RCC 7860 (cell line): ENCODE measurements around the gene IKZF4.
"Not testable (repeated sequence)": the region's sequence is repeated elsewhere in the genome, so short reads cannot be mapped to it uniquely, and the experiment has no call there.

Experiments
- DNase-seq: peaks from one replicate; pipeline ENCODE4 v3.0.0-alpha.2; 2015; ENCODE audit warnings: low spot score
- FAIRE-seq: peaks from 2 replicates; lab custom pipeline; 2012; peaks lifted over from hg19 to GRCh38; lab: Jason Lieb, UNC

The IKZF4 gene

DNA sequence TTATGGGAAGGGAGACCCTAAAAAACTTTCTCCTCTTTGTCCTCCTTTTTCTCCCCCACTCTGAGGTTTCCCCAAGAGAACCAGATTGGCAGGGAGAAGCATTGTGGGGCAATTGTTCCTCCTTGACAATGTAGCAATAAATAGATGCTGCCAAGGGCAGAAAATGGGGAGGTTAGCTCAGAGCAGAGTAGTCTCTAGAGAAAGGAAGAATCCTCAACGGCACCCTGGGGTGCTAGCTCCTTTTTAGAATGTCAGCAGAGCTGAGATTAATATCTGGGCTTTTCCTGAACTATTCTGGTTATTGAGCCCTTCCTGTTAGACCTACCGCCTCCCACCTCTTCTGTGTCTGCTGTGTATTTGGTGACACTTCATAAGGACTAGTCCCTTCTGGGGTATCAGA, 16.3 kb downstream of the IKZF4 start:
- DNase-seq (no peak), FAIRE-seq (no peak)

DNA sequence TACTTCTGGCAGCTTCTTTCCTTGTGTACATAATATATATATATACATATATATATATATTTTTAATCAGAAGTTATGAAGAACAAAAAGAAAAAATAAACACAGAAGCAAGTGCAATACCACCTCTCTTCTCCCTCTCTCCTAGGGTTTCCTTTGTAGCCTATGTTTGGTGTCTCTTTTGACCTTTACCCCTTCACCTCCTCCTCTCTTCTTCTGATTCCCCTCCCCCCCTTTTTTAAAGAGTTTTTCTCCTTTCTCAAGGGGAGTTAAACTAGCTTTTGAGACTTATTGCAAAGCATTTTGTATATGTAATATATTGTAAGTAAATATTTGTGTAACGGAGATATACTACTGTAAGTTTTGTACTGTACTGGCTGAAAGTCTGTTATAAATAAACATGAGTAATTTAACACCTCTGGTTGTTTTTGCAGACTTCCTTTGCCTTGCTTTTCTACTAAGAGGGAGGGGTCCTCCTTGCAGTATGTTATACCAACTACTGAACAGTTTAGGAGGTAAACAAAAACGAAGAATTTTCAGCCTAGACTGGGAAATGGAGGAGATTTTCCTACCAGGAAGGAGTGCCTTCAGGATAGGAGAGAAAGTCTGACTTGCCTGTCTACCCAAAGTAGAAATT, 17.3 kb downstream of the IKZF4 start:
- DNase-seq (no peak), FAIRE-seq (no peak)

DNA sequence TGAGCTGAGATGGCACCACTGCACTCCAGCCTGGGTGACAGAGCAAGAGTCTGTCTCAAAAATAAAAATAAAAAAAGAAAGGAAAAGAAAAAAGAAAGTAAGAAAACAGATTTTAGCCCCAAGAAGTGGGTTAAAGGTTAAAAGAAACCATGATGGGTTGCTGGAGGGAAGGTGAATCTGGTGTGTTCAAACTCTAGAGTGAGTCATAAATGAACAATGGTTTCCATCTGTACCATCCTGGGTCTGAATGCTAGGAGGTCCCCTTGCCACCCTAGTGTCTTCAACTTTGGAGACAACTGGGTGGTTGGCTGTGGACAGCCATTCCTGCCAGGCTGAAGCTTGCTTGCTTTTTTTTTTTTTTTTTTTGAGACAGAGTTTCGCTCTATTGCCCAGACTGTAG, 19.3 kb downstream of the IKZF4 start:
- no peak for FAIRE-seq

DNA sequence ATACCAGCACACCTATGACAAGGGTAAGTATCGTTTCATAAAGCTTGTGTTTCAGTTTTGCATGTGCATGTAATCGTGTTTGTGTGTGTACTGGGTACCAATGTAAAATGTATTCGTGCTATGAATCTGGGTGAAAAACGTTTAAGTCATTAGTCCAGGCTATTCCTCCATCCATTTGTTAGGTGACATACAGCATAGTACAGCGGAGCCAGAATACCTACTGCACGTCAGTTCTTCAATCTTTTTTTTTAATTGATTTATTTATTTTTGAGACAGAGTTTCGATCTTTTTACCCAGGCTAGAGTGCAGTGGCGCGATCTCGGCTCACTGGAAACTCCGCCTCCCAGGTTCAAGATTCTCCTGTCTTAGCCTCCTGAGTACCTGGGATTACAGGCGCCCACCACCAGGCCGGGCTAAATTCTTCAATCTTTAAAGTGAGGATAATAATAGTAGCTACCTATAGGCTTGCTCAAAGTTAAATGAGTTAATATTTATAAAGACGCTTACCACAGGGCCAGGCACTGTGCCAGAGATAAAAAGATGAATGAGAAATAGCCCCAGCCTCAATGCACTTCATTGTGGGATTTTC, 20.2 kb downstream of the IKZF4 start:
- DNase-seq (no peak), FAIRE-seq (no peak)

More for the DNA sequence above, 19.3 kb downstream of the IKZF4 start:
- DNase-seq = no peak

DNA sequence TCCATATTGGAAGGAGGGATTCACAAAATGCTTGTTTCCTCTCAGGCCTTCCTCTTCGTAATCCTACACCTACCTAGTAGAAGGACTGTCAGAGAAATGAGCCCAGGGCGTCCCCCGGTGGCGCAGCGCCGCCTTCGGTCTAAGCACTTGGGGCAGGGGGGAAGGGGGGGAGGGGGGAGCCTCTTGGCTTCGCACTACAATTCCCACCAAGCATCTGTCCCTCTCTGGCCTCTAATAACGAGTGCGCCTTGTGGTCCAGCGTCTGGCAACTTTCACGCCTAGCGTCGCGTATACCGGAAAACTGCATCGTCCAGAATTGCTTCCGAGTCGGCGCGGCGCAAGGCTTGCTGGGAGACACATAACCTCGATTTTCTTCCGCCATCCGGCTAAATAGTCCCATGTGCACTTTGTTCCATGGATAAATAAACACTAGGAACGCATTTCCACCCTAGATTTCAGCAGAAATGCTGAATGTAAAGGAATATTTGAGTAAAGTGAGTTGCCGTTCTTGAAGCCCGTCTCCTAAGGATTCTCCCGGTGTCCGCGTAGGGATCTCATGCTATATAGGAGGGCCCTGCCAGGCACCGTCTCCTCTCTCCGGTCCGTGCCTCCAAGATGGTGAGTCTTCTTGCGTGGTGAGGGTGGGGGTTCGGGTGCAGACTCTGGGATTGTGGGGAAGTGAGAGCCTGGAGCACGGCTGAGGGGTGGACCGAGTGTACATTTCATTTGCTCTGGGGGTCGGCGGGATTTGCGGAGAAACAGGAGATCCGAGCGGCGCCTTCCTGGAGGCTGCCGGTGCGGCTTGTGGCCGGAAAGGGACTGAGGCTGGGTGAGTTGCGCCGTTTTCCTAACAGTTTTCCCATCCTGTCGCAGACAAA, 20.9 kb downstream of the IKZF4 start, which contains the start of gene RPS26:
Gene RPS26 (plus strand): TSS at position 367 of the 878 bp plus-strand sequence. CDS start 249 bp downstream, at position 616.
- FAIRE-seq (peak; percentile 34), DNase-seq (peak; percentile 96)

DNA sequence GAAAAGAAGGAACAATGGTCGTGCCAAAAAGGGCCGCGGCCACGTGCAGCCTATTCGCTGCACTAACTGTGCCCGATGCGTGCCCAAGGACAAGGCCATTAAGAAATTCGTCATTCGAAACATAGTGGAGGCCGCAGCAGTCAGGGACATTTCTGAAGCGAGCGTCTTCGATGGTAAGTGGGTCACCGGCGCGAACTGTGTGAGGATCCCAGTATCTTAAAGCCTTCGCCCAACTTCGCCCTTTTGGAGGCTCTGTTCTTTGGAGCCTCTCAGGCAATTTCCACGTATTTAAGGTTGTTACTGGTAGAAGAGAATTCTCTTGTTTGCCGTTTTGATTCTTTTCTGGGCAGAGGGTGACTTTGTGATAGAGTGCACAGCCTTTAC, 21.6 kb downstream of the IKZF4 start:
- FAIRE-seq, DNase-seq: not testable (repeated sequence)

DNA sequence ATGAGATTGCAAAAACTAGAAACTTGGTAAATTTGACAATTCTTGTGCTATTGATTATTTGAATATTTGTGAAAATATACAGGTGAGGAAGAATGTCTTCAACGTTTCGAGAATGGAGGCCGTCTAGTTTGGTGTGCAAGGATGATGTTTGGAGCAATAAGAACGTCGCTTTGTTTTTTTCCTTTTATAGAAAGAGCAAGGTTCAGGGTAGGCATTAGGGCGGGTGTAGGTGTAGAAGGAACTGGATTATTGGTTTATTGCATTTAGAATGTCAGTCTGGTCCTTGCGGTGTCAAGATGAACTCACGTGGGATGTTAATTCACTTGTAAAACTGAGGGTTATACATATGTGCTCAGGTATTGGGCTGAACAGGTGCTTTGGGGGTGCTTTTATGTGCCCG, 22.0 kb downstream of the IKZF4 start:
- no peak for FAIRE-seq
- DNase-seq = no peak

DNA sequence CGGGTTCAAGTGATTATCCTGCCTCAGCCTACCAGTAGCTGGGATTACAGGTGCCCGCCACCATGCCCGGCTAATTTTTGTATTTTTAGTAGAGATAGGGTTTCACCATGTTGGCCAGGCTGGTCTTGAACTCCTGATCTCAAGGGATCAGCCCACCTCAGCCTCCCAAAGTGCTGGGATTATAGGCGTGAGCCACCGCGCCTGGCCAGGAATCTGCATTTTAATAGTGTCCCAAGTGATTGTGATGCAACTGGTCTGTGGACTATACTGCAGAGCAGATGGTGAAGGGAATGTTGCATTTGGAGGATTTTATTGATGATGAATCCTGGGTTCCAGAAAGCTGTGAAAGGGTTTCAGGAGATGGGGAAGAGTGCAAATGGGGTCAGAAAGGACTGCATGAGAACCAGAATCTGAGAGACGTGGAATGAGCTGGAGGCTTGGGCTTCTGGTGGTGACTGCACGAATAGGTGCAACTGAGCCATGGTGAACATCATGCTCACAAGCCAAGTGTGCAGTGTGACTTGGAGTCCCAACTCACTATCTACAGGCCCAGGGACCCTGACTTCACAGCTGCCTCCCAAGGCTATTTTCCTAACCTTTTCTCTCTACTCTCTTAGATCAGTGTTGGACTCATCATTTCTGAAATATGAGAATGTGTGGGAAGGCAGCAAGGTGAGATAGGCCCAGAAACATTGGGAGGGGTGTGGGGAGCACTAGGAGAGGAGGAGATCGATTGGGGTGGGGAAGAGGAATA, 25.4 kb downstream of the IKZF4 start:
- FAIRE-seq (no peak), DNase-seq (no peak)

DNA sequence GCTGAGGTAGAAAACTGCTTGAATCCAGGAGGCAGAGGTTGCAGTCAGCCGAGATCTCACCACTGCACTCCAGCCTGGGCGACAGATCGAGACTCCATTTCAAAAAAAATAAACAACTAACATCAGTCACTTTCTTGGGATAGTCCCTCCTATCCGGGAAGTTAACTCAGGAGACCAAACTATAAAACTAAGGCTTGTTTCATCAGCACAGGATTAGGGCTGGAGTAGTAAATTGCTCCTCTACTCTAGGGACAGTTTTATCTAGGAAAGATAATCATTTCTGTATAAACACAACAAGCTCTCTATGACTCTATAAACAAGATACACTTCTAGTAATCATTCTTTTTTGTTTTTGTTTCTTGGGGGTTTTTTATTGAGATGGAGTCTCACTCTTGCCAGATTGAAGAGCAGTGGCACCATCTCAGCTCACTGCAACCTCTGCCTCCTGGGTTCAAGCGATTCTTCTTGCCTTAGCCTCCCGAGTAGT, 32.6 kb downstream of the IKZF4 start:
- no peak for FAIRE-seq
- no peak for DNase-seq

DNA sequence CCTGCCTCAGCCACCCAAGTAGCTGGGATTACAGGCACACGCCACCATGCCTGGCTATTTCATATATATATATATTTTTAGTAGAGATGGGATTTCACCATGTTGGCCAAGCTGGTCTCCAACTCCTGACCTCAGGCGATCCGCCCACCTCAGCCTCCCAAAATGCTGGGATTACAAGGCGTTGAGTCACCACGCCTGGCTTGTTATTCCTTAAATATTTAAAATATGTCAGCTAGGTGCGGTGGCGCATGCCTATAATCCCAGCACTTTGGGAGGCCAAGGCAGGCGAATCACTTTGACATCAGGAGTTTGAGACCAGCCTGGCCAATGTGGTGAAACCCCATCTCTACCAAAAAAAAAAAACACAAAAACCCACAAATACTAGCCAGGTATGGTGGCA, 39.1 kb downstream of the IKZF4 start:
- not testable (repeated sequence) for DNase-seq, FAIRE-seq

DNA sequence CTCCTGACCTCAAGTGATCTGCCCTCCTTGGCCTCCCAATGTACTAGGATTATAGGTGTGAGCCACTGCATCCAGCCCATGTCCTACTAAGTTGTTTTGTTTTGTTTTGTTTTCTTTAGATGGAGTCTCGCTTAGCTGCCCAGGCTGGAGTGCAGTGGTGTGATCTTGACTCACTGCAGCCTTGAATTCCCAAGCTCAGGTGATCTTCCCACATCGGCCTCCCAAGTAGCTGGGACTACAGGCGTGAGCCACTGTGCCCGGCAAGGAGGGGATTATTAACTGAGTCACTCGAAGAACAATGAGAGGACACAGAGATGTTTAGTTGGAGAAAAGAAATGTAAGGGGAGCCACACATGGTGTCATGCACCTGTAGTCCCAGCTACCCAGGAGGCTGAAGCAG, 41.1 kb downstream of the IKZF4 start:
- FAIRE-seq (no peak), DNase-seq (no peak)

DNA sequence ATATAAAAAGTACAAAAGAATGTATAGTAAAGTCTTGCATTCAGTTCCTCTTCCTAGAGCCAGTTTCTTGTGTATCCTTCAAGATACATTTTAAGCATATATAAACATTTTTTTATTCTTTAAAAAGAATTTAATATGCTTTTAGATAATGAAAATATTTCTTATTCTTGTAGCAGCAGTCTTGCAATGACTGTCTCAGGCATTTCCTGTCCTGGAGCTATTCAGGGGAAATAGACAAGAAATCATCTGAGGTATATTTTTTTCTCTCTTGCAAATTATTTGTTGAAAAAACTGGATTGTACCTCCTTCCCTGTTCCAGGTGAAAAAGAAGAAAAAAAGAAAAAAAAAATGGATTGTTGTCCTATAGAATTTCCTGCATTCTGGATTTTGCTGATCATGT, 42.2 kb downstream of the IKZF4 start:
- FAIRE-seq = no peak
- no peak for DNase-seq

DNA sequence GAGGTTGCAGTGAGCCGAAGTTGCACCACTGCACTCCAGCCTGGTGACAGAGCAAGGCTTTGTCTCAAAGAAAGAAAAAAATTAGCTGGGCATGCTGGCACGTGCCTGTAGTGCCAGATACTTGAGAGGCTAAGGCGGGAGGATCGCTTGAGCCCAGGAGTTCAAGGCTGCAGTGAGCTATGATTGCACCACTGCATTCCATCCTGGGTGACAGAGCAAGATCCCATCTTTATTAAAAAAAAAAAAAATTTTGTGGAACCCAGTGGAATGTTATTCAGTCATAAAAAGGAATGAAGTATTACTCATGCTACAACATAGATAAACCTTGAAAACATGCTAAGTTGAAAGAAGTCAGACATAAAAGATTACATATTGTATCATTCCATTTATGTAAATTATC, 50.8 kb downstream of the IKZF4 start:
- FAIRE-seq = no peak
- no peak for DNase-seq

DNA sequence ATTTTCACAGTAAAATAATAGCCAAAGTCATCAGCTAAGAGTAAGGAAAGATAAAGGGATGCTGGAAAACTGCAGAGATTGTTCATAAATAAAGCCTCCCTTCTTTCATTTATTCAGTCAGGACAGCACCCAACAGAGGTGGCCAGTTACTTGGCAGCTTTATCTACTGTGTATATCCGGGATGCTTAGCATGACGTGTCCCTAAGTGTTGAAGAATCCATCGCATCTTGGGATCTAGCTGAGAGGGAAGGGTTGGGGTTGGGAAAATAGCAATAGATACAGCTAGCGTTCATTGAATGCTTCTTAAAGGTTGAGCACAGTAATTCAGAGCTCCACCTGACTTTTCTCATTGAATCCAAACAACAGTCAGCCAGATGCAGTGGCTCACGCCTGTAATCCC, 53.6 kb downstream of the IKZF4 start:
- DNase-seq = no peak
- FAIRE-seq = no peak

DNA sequence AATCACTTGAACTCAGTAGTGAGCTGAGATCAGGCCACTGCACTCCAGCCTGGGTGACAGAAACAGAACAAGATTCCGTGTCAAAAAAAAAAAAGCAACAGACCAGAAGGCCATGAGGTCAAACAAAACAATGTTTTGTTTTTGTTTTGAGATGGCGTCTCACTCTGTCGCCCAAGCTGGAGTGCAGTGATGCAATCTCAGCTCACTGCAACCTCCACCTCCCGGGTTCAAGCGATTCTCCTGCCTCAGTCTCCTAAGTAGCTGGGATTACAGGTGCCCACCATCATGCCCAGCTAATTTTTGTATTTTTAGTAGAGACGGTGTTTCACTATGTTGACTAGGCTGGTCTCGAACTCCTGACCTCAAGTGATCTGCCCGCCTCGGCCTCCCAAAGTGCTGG, 57.1 kb downstream of the IKZF4 start:
- DNase-seq, FAIRE-seq: not testable (repeated sequence)

DNA sequence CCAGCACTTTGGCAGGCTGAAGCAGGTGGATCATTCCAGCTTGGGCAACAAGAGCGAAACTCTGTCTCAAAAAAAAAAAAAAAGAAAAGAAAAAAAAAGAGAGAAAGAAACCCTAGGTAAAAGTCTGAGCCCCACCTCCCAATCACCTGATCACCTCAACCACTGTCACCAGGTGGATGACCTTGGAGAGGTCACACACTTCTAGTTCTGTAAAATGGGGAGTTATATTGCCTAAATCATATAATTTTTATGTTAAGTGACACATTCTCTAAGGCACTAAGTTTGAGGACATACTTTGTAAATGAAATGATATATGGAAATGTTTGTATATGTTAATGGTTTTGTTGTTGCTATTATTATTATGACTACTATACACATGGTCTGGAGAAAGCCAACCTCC, 57.6 kb downstream of the IKZF4 start:
- FAIRE-seq (no peak), DNase-seq (no peak)

DNA sequence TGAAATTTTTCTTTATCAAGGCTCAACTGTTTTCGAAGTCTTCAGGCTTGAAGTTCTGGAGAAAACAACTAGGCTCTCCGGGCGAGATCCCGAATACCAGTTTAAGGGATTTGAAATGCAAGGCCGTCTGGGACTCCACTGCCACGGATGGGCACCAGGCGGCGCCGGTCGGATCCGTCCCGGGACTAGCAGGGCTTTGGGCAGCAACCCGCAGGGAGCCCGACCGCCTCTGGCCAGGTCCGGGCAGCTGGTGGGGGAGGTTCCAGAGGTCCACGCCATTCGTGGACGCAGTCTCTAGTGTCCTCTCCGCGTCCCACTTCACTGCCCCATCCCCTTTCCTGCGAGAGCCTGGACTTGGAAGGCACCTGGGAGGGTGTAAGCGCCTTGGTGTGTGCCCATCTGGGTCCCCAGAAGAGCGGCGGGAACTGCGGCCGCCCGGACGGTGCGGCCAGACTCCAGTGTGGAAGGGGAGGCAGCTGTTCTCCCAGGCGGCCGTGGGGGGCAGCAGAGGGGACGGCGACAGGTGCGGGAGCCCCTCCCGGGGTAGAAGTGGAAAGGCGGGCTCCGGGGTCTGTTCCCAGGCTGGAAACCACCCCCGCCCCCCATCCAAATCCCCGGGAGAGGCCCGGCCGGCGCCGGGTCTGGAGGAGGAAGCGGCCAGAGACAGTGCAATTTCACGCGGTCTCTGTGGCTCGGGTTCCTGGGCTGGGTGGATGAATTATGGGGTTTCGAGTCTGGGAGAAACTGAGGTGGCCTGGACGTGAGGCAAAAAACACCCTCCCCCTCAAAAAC, 58.3 kb downstream of the IKZF4 start:
- peak; percentile 49 for DNase-seq

DNA sequence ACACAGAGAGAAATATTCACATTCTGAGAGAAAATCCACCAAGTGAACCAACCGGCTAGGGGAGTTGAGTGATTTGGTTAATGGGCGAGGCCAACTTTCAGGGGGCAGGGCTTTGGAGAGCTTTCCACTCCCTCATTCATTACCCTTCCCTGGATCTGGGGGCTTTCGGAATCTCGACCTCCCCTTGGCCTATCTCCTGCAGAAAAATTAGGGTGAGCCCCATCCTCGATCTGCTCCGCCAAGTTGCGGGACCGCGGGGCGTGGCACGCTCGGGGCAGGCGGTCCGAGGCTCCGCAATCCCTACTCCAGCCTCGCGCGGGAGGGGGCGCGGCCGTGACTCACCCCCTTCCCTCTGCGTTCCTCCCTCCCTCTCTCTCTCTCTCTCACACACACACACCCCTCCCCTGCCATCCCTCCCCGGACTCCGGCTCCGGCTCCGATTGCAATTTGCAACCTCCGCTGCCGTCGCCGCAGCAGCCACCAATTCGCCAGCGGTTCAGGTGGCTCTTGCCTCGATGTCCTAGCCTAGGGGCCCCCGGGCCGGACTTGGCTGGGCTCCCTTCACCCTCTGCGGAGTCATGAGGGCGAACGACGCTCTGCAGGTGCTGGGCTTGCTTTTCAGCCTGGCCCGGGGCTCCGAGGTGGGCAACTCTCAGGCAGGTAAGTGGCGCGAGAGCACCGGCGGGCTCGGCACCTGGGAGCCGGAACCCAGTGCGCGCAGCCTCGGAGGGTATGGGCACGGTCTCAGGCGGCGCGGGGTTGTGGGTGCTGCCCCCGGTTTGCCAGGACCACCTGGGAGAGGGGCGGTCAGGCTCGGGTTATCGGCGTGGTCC, 59.1 kb downstream of the IKZF4 start, which contains the start of gene ERBB3:
Gene ERBB3 (plus strand): TSS at position 443 of the 833 bp plus-strand sequence. CDS start 136 bp downstream, at position 579.
- FAIRE-seq (no peak), DNase-seq (peak; percentile 48)

More for the DNA sequence above, 58.3 kb downstream of the IKZF4 start:
- no peak for FAIRE-seq

DNA sequence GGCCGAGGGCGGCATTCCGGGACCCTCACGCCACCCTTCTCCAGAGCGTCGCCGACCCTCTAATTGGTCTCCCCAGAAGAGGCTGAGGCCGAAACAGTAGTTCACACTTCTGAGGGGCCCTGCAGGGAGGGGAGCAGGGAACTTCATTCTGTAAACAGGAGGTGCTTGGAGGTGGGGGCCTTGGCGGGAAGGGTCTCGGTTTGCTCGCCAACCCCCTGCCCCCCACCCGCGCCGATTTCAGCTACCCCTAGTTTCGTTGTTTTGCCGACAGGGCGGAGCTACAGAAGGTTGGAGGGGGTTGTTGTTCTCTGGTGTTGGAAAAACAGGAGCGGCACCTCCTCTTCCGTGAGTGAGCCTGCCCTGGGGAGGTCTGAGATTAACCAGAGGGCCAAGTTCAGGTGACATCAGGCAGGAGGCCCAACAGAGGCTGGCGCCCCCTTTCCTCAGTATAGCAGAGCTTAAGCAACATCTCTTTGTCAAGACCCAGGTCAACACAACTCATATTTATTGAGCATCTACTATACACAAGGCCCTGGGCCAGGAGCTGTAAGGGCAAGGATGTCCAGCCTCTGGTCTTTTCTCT, 59.8 kb downstream of the IKZF4 start:
- FAIRE-seq = no peak
- no peak for DNase-seq
